ENCODE data around the gene MGAT3.
A peak's percentile ranks its signal among the peaks of the same experiment; 100 is the strongest.
"Not testable (repeated sequence)": the region's sequence is repeated elsewhere in the genome, so short reads cannot be mapped to it uniquely, and the experiment has no call there.

The MGAT3 gene

GRCh38 chr22:39508393-39508792 is 51.6 kb downstream of the MGAT3 start:
- DNase-seq (ENCODE audit: insufficient read length, low spot score), result no peak
- no peak for FAIRE-seq

GRCh38 chr22:39510529-39511149 is 53.8 kb downstream of the MGAT3 start:
- FAIRE-seq, result no peak
- DNase-seq (ENCODE audit: insufficient read length, low spot score), result no peak

- no peak for FAIRE-seq
- no peak for DNase-seq (ENCODE audit: insufficient read length, low spot score)
Measured at GRCh38 chr22:39511226-39511625, 54.4 kb downstream of the MGAT3 start.

- no peak for DNase-seq (ENCODE audit: insufficient read length, low spot score)
- no peak for FAIRE-seq
Measured at GRCh38 chr22:39512026-39512425, 55.2 kb downstream of the MGAT3 start.

GRCh38 chr22:39513791-39514190 is 57.0 kb downstream of the MGAT3 start:
- no peak for FAIRE-seq
- no peak for DNase-seq (ENCODE audit: insufficient read length, low spot score)

- DNase-seq (ENCODE audit: insufficient read length, low spot score), result no peak
- no peak for FAIRE-seq
Measured at GRCh38 chr22:39514373-39514973, 57.7 kb downstream of the MGAT3 start.

- DNase-seq (ENCODE audit: insufficient read length, low spot score) (no peak), FAIRE-seq (no peak)
Measured at GRCh38 chr22:39515266-39516050, 58.6 kb downstream of the MGAT3 start.

- FAIRE-seq, result no peak
- no peak for DNase-seq (ENCODE audit: insufficient read length, low spot score)
Measured at GRCh38 chr22:39517470-39517869, 60.7 kb downstream of the MGAT3 start.

GRCh38 chr22:39518144-39518786 is 61.5 kb downstream of the MGAT3 start:
- no peak for DNase-seq (ENCODE audit: insufficient read length, low spot score)
- FAIRE-seq, result no peak

- no peak for FAIRE-seq
- DNase-seq (ENCODE audit: insufficient read length, low spot score), result no peak
Measured at GRCh38 chr22:39518996-39519680, 62.3 kb downstream of the MGAT3 start.

GRCh38 chr22:39519681-39520225 is 62.9 kb downstream of the MGAT3 start:
- FAIRE-seq (no peak), DNase-seq (ENCODE audit: insufficient read length, low spot score) (peak; percentile 97)

- FAIRE-seq (peak; percentile 49), DNase-seq (ENCODE audit: insufficient read length, low spot score) (no peak)
Measured at GRCh38 chr22:39520226-39521105, 63.7 kb downstream of the MGAT3 start, which contains the start of gene ATF4. TSS of gene ATF4 (plus strand) at chr22:39520562. CDS start at chr22:39521446, 884 bp downstream.

GRCh38 chr22:39521106-39521885 is 64.5 kb downstream of the MGAT3 start:
- DNase-seq (ENCODE audit: insufficient read length, low spot score); FAIRE-seq: not testable (repeated sequence)

- not testable (repeated sequence) for DNase-seq (ENCODE audit: insufficient read length, low spot score); FAIRE-seq
Measured at GRCh38 chr22:39522091-39522490, 65.3 kb downstream of the MGAT3 start.

GRCh38 chr22:39522567-39523300 is 65.9 kb downstream of the MGAT3 start:
- DNase-seq (ENCODE audit: insufficient read length, low spot score), result no peak
- FAIRE-seq, result no peak

GRCh38 chr22:39524089-39524752 is 67.4 kb downstream of the MGAT3 start:
- DNase-seq (ENCODE audit: insufficient read length, low spot score) (no peak), FAIRE-seq (no peak)

Measured in HTR-8/SVneo (cell line).